Diencephalon (tissue), 1 donor: ENCODE results near the gene RNGTT. TPM values are rescaled to one million over a fixed set of nuclear protein-coding genes. Genes with fewer than 3 reads are reported as not detected.

Source experiments
- small RNA-seq: library from RNA; depleted of rRNA; stranded (forward); fragments of <200 nt; gene quantifications from one replicate; pipeline ENCODE3, GENCODE V24; 2014
- total RNA-seq: library from RNA; depleted of rRNA; stranded (reverse); fragments of >200 nt; gene quantifications from one replicate; pipeline ENCODE4 v1.2.3, GENCODE V29; 2014

Gene RNGTT
- 69.2 TPM for total RNA-seq

GRCh38 chr6:88963139-88964090 is at the start of gene RNGTT:
RNGTT (minus strand) TSS chr6:88963618; CDS start chr6:88963409, 209 bp downstream.

Small RNAs within 50 kb of the gene (small RNA-seq; reads per million reads assigned to genes)
- gene AL079342.1 = not detected
- not detected for gene RF00045

Other genes with a start within 250 kb of the RNGTT start
- 81.0 TPM for gene PNRC1, start 117.1 kb upstream of the RNGTT start, total RNA-seq
- 45.0 TPM for gene SRSF12, start 154.5 kb upstream of the RNGTT start, total RNA-seq
- gene PM20D2, start 182.4 kb upstream of the RNGTT start, total RNA-seq = 22.1 TPM